MM.1S (cell line): ENCODE results near the gene SMC1B.

Experiments
- CTCF ChIP-seq: fragments of 300-600 bp; sonication (generic); IDR thresholded peaks from 2 replicates; pipeline ENCODE4 v1.5.1; 2016; ENCODE audit warnings: antibody characterized with exemption, low read length, mixed read lengths
- EZH2 ChIP-seq: fragments of 300-600 bp; sonication (generic); optimal IDR thresholded peaks from 2 replicates; pipeline ENCODE3; 2017; ENCODE audit warnings: low read depth, mild to moderate bottlenecking, antibody characterized with exemption, low read length, mixed read lengths
- EZH2phosphoT487 ChIP-seq: fragments of 300-600 bp; sonication (generic); IDR thresholded peaks from 2 replicates; pipeline ENCODE4 v1.6.1; 2018; ENCODE audit warnings: antibody characterized with exemption, low read length

GRCh38 chr22:45424241-45424731, 10.9 kb upstream of the SMC1B start:
- no peak for TF ChIP-seq CTCF
- no peak for TF ChIP-seq EZH2
- no peak for TF ChIP-seq EZH2phosphoT487
